HG02623 (cell line): ENCODE results near the gene GLCCI1.
"Not testable (repeated sequence)": the region's sequence is repeated elsewhere in the genome, so short reads cannot be mapped to it uniquely, and the experiment has no call there.

Experiments used
- ATAC-seq: cut with Tn5 transposase; IDR thresholded peaks from one replicate; pipeline ENCODE4 v1.9.1; 2021; ENCODE audit warnings: moderate library complexity; ENCODE audit not compliant: unreplicated experiment

GLCCI1 gene

GRCh38 chr7:8086239-8086638 lies 117.6 kb downstream of the GLCCI1 start:
- ATAC-seq = no peak

DNA sequence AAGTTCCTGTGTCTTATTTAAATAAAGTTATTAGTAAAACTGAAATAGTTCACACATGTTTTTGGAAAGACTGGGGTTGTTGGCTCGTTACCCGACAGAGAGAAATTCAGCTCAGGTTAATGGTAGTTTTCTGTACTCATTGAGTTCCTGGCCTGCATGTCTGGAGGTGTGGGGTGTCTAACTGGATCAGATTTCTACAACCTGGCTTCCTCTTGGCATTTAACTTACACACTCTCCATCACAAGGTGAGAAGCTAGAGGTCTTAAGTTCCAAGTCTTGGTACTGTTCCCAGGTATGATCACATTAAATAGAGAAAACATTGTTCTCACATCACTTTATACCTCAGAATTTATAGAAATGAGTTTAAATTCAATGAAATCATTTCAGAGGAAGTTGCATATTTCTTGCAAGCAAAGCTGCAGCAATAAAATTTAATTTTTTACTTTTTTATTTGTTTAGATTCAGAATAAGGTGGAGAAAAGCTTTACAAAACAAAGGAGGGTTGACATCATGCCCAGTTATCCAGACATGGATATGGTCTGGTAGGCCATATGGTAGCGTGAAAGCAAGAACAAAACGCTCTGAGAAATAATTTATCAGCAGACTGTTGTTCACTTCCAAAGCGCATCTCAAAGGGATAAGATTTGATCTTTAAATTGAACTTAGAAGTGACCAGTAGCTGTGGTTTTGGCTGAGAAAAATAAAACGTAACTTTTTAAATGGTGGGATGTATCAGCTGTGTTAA lies 120.6 kb downstream of the GLCCI1 start:
- no peak for ATAC-seq

DNA sequence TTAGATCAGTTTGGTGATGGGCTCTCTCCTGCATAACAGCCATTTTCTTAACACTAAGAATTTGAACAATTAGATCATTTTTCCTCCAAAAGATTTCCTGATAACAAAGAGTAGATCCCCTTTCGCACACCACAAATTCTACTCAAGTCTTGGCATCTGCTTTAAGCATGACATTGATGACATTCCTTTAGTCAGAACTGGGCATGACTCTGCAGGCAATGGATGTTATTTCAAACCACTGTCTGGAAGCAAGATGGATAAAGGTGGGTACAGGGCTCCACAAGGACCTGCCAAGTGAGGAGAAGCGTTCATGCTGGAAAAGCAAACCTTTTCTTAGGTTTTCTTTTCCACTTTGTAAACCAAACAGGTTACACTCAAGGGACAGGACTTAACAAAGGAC lies 123.5 kb downstream of the GLCCI1 start:
- no peak for ATAC-seq

DNA sequence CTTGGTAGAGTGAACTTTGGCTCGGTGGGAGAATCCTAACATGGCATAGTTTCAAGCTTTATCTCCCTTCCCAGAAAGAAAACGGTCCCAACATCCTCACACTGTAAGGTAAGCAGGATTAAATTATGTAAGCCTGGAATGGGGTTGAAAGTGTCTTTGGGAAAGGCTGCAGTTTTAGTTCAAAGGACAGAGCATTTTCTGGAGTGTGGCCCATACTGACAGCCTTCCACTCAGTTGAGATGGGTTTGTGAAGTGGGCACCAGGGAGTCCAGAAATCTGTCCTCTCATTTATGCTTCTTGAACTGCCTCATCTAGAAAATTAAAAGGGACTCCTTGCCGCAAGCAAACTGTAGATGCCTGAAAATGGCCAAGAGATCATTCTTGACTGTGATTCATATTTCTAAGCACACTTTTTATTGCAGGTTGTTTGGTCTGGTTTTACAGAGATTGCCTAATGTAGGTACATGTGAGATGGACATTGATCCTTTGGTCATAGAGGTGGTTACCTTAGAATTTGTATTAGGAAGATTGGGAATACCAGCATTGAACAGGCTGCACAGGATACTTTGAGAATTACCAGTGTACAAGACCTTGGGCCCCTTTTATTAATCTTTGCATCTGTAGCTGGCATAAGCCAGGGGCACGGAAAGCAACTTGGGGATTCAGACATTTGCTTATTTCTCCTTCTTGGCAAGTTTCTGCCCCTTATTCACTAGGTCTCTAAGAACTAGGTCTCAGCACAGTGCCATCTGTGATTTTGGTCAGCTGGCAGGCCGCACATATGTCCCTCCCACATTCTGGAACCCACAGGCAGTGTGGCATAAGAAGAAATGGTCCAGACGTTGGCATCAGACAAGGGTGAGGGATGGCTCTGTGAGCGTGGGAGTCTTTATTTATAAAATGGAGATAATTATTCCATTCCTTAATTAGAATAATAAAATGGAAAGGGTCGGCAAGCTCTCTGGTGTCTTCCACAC lies 125.9 kb downstream of the GLCCI1 start:
- ATAC-seq = no peak

DNA sequence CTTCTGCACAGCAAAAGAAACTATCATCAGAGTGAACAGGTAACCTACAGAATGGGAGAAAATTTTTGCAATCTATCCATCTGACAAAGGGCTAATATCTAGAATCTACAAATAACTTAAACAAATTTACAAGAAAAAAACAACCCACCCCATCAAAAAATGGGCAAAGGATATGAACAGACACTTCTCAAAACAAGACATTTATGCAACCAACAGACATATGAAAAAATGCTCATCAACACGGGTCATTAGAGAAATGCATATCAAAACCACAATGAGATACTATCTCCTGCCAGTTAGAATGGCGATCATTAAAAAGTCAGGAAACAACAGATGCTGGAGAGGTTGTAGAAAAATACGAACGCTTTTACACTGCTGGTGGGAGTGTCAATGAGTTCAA lies 132.7 kb downstream of the GLCCI1 start:
- ATAC-seq = not testable (repeated sequence)

- ATAC-seq = no peak
Measured at GRCh38 chr7:8103282-8103681, 134.7 kb downstream of the GLCCI1 start.

- ATAC-seq = no peak
Measured at GRCh38 chr7:8105449-8106095, 137.0 kb downstream of the GLCCI1 start.

- no peak for ATAC-seq
Measured at GRCh38 chr7:8109196-8110022, 140.8 kb downstream of the GLCCI1 start.

DNA sequence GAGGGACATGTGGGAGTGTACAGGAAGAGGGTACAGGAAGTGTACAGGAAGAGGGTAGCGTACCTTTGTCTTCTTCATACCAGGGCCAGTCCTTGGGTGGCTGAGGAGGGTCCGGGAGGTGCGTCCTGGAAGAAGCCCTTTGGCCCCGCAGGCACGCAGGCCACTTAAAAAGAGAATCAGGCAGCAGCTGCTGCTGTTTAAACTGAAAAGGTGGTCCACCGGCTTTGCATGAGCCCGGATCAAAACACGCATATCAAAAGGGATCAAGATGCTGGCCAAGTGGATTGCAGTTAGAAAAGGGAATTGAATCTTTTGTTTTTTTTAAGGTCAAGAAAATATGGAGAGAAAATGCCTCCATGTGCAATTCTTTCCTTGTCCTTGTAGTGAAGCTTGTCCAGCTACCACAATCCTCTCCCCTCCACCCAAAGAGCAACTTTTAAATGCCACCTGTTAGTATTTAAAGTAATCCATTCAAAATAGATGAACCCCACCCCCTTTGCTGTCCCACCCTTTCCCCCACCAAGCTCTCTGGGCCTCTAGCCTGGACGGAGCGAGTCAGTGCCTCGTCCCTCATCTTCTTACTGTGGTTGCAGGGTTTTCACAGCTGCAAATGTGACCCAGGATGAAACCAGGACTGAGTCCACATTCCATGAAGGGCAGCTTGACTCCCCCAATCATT lies 142.8 kb downstream of the GLCCI1 start:
- no peak for ATAC-seq

DNA sequence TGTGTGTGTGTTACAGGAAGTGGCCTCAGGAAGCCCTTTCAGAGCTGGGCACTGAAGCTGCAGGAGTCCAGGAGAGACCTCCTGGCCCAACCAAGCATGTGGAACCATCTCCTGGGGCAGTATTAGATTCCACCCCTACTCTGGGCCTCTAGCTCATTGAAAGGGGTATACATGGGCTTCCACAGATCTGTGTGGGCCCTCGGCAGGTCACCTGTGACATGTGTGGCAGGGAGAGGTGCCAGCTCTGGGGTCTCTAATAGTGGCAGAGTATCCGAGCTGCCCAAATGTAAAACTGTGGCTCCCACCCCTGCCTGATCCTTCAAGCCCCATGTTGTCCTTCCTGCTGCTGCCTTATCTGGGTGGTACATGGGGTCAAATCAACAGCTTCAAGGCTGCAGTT lies 144.1 kb downstream of the GLCCI1 start:
- ATAC-seq = no peak

DNA sequence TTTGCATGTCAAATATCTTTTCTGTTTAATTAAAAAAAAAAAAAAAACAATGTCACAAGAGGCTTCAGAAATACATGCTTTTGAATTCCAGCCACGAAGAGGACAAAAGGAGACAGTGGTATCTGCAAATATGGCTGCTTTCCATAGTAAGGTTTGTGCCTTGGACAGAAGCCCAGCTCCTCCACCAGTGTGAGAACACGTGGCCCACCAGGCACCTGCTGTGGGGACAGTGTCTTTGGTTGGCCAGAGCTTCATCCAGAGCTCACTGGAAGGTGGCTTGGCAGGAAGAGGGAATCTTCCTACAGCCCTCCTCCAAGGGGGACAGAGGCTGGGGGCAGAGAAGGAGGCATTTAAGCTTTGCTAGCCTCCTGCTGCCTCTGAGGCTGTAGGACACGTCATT lies 144.6 kb downstream of the GLCCI1 start:
- ATAC-seq = no peak

DNA sequence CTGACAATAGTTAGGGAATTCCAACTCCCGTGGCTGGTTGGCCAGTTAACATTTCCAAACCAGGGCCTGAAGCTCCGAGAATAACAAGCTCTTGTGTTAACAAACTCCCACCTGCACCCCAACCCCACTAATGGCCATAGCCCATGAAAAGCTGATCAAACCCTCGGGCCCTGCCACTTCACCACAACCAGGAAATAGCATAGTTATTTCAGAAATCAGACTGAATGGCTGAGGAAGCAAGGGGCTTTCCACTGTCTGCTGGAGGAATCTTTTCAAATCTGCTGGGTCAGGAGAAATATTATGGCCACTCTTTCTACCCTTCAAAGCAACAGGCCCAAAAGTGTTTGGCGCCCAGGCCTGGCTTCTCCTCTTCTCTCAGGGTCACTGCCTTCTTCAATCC lies 145.6 kb downstream of the GLCCI1 start:
- ATAC-seq = peak; percentile 35

DNA sequence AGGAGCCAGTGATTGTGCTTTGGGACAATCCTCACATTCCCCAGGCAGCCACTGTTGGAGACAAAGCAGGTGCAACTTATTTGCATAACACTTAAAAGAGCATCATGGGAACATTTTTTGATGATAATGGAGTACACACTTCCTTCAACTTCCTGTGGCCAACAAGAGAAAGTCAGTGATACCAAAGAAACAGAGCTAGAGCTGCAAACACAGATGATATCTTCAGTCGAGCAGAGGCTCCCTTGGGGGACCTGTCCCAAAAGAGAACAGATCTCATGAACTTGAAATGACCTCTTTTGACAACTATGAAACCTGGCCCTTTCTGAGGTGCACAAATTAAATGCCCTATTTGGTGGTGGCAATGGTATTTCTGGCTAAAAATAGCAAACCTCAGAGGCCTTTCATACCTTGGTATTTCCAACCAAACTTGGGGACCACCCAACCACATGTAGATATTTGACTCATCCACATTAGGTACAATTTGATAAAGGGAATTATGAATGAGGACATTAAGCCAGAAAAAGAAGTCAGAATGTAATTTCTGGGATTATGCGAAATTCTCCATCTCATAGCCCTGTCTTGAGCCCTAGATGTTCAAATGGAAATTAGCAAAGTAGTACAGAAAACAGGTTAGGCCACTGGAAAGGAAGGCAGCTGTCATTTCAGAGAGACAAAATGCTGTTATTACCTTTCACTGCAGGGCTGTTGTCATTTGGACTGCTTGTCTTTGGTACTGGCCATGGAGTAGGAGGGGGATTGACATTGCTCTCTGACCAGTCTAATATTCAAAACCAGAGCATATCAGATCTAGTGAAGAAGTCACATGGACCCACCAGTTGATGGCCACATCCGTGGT lies 147.2 kb downstream of the GLCCI1 start:
- ATAC-seq = peak; percentile 84

DNA sequence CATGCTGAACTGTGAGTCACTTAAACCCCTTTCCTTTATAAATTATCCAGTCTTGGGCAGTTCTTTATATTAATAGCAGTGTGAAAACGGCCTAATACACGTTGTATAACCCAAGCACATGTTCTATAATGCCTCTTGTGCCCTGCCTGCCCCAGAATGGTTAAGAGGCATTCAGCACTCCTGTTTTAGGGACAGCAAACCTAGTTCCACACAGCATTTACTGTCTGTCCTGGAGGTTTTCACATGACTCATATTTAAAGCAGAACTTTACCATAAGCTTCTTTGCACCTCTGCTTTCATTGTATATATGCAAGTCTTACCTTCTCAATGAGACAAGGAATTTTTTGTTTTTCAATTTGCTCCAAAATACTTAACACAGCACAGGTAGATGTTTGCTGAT lies 148.6 kb downstream of the GLCCI1 start:
- ATAC-seq = no peak

DNA sequence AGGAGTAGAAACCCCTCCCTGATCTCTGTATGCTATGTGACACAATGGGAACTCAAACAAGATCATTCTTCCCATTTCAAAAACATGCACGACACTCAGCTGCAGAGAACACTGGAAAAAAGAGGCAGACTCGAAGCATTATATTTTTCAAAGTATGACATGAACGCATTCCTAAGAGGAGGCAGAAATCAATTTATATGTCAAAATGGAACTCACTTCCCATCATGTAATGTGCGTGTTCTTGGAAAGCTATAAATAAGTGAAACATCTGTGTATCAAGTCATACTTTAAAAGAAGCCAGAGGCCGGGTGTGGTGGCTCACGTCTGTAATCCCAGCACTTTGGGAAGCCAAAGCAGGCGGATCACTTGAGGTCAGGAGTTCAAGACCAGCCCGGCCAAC lies 150.7 kb downstream of the GLCCI1 start:
- no peak for ATAC-seq

GRCh38 chr7:8120390-8121058 lies 151.9 kb downstream of the GLCCI1 start:
- no peak for ATAC-seq

DNA sequence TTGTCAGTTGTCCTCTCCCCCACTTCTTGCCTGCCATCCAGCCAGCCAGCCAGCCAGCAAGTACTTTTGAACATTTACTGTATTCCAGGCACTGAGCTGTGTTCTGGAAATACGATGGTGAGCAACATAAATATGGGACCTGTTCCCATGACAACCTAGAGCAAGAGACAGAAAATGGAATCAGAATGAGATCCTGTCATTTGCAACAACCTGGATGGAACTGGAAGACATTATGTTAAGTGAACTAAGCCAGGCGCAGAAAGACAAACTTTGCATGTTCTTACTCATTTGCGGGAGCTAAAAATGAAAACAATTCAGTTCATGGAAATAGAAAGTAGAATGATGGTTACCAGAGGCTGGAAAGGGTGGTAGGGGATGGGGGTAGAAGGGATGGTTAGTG lies 152.6 kb downstream of the GLCCI1 start:
- no peak for ATAC-seq

DNA sequence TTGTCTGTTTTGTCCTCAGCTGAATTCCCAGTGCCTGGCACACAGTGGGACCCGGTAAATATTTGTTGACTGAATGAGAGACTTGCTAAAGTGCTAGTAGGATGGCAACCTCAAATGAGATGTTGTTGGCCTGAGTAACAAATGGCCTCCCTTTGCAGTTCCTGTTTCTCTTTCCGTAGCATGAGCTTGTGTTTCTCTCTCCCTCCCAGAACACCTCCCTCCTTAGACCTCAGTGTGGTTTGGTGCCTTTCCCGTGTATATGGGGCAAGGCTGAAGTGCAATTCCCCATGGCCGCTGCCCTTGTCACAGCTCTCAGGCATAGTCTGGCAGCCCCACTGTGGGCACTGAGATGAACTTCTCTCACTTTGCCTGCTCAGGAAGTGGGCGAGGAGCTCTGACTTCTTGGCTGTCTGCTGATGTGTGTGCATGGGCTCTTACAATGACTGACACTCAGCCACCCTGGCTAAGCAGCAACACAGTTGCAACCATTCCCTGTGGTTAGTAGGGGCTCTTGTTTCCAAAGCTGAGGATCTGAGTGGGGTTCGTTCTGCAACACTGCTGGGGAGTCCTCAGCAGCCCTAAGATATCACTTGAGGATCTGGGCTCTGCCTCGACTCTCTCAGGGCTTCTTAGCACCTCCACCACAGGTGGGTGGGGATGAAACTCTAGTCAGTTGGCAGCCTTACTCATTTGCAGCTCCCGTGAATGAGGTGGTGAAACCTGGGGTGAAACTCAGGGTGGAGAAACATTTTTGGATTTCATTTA lies 157.3 kb downstream of the GLCCI1 start:
- peak; percentile 67 for ATAC-seq
